Retinal pigment epithelial cell (primary cell): ENCODE data around the gene KRT81.

Experiments used
- DNase-seq: peaks from one replicate; pipeline ENCODE4 v3.0.0-alpha.2; 2010; ENCODE audit warnings: low read depth
- H3K4me3 ChIP-seq: 2 replicates; pipeline ENCODE4 v1.5.1; 2011; ENCODE audit warnings: mild to moderate bottlenecking, low read length, control low read depth, moderate library complexity
- TF ChIP-seq, protein P1 (sequence below): conservative IDR thresholded peaks from 2 replicates; pipeline ENCODE4 v1.5.1; 2011; ENCODE audit warnings: low read depth, low read length, control low read depth, inconsistent platforms

Gene KRT81

DNA sequence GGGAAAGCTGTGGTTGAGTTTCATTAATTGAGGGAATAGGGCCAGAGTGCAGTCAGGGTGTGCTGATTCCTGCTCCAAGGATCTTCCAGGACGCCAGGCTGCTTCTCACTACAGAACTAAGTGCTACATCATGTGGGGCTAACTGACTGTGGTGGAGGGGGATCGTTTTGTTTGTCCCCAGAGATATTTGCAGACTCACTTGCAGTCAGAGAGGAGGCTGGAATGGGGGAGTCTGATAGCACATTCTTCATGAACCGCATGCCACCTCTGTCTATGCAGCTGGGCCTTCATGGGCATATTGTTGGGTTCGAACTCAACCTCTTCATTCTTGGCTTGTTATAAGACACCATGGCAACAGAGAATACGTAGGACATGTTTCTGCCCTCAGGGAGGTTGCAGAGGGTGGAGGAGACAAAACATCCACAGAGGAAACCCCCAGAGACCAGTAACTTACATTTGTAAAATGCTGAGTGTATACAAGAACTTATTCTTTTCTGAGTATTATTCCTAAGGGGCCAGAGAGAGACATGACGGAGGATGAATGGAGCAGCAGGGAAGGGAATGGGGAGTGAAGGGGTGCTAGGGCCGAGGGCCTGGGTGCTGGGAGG is 45.3 kb downstream of the KRT81 start:
- no peak overlapping the region for H3K4me3 ChIP-seq
- no peak for DNase-seq
- TF ChIP-seq, protein P1, sequence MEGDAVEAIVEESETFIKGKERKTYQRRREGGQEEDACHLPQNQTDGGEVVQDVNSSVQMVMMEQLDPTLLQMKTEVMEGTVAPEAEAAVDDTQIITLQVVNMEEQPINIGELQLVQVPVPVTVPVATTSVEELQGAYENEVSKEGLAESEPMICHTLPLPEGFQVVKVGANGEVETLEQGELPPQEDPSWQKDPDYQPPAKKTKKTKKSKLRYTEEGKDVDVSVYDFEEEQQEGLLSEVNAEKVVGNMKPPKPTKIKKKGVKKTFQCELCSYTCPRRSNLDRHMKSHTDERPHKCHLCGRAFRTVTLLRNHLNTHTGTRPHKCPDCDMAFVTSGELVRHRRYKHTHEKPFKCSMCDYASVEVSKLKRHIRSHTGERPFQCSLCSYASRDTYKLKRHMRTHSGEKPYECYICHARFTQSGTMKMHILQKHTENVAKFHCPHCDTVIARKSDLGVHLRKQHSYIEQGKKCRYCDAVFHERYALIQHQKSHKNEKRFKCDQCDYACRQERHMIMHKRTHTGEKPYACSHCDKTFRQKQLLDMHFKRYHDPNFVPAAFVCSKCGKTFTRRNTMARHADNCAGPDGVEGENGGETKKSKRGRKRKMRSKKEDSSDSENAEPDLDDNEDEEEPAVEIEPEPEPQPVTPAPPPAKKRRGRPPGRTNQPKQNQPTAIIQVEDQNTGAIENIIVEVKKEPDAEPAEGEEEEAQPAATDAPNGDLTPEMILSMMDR, result no peak

DNA sequence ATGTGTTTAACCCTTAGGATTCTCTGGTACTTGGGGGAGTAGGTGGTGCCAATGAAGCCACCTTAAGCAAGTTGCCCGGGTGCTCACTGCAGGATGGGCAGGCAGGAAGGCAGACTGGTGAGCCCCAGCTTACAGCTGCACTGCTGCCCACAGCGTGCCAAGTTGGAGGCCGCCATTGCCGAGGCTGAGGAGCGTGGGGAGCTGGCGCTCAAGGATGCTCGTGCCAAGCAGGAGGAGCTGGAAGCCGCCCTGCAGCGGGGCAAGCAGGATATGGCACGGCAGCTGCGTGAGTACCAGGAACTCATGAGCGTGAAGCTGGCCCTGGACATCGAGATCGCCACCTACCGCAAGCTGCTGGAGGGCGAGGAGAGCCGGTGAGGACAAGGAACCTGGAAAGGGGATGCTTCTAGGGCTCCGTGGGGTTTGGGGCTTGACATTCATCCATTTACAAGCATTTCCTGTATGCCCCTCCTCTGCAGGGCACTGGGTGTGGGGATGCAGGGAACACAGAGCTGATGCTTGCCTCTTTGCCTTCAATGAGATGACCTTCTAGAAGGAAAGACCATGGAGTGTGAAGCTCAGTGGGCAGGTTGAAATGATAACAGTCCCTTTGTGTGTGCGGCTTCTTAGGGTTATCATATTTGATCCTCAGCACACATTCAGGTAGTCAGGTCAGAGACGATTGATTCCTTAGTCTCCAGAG is 45.9 kb downstream of the KRT81 start:
- TF ChIP-seq, protein P1, result no peak
- no peak overlapping the region for H3K4me3 ChIP-seq

DNA sequence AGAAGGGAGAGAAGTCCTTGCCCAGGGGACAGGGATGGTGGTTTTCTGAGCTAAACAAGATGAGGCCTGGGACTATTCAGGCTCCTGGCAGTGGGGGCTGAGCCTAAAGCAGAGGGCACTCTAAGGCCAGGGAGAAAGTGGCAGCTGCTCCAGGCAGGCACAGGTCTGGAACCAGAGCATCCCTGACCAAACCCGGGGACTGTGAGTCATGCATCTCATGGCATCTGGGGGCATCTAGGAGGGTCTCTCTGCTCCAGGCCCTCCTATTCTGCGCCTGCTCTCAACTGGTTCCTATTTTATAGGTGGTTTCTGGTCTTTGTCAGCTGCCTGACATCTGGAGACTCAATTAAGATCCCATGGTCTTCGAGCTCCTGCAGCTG is 46.7 kb downstream of the KRT81 start:
- DNase-seq, result no peak
- TF ChIP-seq, protein P1, result no peak
- no peak overlapping the region for H3K4me3 ChIP-seq

More for the DNA sequence above, 45.9 kb downstream of the KRT81 start:
- DNase-seq, result no peak

DNA sequence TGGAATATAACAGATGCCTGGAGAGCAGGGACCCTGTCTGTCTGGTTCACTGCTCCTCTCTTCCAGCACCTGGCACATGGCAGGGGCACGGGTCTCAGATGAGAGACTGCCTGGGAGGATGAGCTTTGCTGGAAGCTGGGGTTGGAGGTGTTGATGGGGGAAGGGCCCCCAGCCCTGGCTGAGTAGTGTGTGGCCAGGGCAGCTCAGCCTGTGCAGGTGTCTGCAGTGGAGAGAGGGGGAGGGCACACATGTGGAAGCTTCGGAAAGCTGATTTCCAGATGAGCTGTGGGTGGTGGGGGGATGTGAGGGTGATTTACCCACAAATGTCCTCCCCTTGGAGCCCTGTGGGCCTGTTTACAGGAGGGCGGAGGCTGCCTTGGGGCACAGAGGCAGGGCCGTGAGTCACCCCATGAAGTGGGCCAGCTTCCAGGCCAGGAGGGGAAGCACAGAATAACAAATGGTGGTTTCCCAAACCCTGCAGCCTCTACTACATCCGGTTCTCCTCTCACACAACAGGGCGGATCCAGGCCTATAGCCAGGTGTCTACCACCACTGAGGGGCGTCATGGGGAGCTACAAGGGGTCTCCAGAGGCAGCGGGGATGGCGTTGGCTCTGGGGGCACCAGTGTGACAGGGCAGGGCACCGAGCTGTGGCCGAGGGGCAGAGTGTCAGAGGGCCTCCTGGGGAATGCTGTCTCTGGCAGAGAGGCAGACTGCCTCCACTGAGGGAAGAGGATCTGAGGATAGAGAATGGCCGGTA is 47.3 kb downstream of the KRT81 start:
- no peak for DNase-seq
- no peak overlapping the region for H3K4me3 ChIP-seq
- TF ChIP-seq, protein P1, result no peak

DNA sequence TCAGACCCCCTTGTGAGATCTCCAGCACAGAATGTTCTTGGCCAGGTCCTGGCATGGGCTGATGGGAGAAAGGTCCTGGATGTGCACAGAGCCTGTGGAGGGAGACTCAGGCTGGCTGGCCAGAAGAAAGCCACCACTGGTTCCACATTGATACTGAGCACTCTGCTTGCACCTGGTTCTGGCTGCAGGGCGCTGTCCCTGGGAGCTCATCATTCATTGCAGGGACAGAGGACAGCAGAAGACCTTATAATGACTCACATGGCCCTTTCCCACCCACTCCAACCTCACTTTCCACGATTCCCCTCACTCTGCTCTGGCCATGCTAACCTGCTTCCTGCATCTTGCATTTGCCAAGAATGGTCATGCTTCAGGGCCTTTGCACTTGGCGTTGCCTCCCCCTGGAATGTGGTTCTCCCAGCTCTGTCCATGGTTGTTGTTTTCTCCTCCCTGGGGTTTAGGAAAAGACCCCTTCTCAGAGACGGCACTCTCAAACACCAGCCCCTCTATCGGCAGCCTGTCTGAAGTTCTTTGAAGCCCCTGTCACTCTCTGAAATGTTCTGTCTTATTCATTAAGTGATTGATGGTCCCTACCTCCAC is 48.0 kb downstream of the KRT81 start:
- TF ChIP-seq, protein P1, result no peak
- no peak for DNase-seq
- no peak overlapping the region for H3K4me3 ChIP-seq

DNA sequence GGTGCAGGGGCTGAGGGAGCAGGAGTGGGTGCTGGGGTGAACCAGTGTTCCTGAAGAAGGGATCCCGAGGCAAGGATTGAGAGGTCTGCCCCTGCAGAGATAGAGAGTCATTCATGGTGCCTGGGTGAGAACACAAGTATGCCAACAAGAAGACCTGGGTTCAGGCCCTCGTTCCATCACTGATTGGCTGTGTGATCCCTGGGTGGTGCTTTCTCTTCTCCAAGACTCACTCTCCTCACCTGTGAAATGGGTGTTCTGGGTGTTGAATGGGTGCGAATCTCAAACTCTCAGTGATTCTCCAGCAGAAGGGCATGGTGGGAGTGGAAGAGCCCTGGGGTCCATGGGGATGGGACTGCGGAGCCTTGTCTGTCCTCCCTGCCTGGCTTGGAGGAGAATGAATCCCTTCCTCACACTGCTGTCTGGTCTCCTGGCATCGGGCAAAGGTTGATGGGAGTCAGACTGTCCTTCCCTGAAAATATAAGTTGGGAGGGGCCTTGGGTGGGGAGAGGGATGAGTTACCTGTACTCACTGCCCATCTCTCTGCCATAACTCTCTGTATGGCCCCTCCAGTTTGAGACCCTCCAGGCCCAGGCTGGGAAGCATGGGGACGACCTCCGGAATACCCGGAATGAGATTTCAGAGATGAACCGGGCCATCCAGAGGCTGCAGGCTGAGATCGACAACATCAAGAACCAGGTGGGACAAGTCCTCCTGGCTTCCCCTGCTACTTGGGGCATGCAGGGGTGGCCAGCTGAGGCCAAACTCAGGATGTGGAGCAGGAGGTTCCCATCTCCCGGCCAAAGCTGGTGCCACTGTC is 48.7 kb downstream of the KRT81 start:
- TF ChIP-seq, protein P1, result no peak
- DNase-seq, result no peak
- no peak overlapping the region for H3K4me3 ChIP-seq
